Measurements from ENCODE around the gene ZNF462.

The ZNF462 gene

DNA sequence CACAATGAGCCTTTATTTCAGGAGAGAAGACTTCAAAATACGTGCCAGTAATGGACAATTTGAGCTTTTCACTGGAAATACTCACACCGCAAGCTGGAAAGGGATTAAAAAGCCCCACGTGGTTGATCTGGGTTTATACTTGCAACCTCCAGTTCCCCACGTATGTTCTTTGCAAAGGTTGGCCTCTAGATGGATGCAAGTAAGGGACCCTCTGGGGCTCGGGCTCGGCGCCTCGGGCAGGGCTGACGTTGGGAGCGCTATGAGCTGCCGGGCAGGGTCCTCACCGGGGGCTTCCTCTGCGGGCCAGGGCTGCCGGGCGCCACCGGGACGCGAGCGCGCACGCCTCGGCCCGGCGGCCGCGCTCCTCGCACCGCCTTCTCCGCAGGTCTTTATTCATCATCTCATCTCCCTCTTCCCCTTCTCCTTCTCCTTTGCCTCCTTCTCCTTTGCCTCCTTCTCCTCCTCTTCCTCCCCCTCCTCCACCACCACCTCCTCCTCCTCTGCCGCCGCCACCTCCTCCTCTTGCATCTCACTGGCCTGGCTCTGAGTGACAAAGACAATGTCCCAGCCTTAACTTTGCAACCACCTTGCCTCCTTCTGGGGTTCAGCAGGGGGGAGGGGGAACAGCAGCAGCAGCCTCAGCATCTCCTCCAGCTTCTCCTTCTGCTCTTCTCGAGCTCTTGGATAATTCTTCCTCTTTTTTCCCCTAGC lies 701 bp upstream of the ZNF462 start:
- DNase-seq = no peak

DNA sequence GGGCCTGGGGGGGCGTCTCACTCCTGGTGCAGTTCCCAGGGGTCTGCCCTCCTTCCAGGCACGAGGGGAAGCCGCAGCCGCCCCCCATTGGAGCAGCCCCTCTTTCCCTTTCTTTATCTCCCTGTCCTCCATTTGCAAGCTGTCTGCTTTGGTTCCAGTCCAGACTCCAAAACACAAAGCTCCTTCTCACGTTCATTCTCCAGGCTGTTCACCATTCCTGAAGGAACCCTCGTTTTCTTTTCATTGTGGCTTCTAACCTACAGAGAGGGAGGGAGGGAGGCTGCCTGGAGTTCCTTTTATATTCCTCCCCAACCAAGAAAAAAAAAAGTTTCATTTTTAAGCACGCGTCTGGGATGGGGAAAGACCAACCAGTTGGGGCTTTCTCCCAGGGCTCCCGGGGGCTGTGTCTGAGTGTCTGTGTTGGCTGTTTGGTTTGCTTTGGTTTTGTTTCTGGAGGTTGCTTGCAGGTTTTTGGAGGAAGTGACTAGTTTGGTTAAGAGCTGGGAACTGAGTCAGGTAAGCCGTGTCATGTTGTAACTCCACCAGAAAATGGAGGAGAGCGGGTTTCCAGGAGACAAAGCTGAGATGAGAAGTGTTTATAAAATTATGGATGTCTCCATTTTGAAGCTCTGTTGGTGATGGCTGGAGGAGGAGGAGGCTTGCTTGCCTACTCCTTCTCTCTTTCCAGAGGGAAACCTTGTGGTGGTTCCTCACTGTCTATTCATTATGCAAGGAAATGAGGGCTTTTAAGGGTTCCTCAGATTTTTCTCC lies 1.6 kb downstream of the ZNF462 start:
- no peak for DNase-seq

GRCh38 chr9:106866243-106866642 lies 3.3 kb downstream of the ZNF462 start:
- no peak for DNase-seq

GRCh38 chr9:106867286-106867685 lies 4.3 kb downstream of the ZNF462 start:
- no peak for DNase-seq

- DNase-seq = no peak
Measured at GRCh38 chr9:106868087-106868486, 5.1 kb downstream of the ZNF462 start.

DNA sequence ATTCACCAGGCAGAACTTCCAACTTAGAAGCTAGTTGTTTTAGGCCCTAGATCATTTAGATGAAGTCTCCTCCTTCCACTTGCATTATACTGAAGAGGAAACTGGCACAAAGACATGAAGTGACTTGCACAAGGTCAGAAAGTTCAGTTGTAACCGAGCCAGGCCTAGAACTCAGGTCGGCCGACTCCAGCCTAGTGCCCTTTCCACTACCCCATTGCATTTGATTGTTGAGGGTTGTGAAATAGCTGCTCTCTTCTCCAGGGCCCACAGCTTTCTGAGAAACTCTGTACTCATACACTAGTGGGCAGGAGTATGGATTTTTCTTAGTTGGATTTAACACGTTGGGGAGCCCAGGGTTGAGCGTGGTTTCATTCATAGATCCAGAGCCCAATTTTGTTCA lies 5.6 kb downstream of the ZNF462 start:
- no peak for DNase-seq

DNA sequence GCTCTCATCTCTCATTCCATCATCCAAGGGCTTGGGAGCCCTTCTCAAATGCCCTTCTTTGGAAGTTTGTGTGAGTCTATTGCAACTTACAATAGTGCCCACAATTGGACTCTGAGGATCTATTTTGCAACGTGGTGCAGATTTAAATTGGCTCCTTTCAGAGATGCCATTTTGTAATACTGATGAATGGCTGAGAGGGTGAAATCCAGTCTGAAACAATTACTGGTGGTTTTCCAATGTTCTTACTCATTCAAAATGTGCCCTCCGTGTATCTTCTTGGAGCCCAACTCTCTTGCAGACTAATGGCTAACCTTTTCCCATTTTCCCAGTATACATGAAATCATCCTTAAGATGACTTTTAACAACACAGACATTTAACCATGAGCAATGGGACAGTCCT lies 6.1 kb downstream of the ZNF462 start:
- DNase-seq = no peak

DNA sequence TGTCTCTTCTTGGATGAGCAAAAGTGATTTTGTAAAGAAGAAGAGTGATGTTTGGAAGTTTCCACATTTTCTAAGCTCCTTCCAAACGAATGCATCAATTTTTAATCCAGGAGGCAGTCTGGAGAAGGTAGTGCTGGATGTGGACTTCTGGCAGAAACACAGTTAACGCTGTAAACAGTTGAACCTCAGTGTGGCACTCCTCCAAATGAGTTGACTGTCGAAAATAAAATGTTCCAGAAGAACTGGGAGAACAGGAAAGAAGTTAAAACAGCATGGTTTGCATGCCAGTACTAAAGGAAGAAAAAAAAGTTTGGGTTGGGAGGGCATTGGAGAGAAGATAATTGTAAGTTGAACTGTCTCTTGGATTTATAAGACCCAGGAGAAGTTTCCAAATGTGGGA lies 6.5 kb downstream of the ZNF462 start:
- no peak for DNase-seq

- no peak for DNase-seq
Measured at GRCh38 chr9:106872641-106873040, 9.7 kb downstream of the ZNF462 start.

DNA sequence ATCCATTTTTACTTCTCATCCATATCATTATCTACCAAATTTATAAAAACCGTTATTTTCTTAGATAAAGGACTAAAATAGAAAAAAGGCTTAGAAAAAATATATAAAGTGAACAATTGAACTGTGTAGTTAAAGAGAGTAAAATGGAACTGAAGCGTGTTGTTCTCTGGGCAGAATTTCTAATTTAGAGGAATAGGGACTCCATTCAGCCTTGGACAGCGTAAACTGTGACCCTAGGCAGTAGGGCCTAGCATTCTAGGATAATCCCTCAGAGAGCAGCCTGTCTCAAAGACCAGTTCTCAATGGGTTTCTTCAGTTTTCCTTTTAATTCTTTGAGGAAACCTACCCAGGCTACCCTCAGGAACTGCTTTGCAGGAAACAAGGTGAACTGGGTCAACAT lies 11.1 kb downstream of the ZNF462 start:
- no peak for DNase-seq

DNA sequence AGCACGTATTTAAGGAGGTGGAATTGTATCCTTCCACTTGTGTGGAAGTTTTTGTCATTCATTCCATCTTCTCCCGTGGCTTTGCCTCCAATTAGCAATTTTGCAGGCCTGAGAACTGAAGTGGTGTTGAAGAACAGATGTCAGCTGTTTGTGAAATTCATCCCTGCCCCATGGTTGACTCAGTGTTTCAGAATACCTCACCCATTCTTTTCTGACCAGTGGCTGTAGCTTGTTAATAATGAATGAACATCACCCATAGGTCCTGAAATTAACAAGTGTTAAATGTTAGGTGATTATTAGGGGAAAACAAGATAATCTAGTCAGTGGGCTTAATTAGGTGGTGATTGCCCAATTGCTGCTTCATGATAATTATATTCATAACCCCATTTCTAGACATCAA lies 11.7 kb downstream of the ZNF462 start:
- DNase-seq = no peak

DNA sequence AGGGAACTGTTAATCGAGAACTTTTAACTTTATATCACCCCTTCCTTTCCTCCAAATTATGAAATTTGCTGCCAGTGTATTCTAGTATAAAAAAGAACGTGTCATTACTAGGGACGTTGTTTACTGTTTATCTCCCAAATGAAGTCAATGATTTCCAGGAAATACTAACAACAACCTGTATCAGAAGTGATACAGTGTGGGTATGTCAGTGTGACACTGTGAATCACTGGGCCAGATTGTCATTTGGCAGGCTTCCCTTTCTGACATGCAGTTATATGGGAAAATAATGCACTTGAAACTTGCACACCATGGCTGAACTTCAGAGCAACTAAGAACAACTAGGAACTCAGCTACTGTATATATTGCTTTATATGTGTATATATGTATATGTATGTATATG lies 12.6 kb downstream of the ZNF462 start:
- DNase-seq = no peak

GRCh38 chr9:106877345-106877744 lies 14.4 kb downstream of the ZNF462 start:
- DNase-seq = no peak

DNA sequence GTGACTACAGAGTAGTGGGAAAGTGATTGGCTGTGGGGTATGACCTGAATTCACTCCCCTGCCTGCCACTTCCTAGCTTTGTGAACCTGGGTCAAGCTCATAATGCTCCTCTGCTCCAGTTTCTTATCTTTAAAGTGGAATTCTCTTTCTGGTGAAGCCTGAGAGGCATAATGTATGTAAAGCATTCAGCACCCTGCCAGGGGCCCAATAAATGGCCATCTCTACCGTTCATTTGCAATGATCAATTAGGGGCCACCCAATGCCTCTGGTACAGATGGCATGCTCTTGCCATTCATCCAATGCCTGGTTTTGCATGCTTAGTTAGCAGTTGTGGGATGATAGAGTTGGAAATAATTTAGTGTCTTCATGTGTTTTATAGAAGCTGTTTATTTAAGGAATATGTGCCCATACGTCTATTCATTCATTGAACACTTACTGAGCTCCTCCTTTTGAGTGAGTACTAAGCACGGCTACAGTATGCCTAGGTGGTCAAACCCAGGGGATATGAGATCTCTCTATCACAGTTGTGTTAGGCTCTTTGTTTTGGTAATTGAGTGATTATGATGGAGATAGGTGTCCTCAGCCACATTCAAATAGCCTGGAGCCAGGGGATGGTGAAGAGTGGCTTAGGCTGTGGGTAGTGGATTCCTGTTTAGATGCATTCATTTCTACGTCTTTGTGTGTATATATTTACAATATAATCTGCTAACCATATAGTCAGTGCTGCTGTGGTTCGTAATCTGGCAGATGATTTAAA lies 15.3 kb downstream of the ZNF462 start:
- DNase-seq = no peak

GRCh38 chr9:106878934-106879333 lies 16.0 kb downstream of the ZNF462 start:
- no peak for DNase-seq

DNA sequence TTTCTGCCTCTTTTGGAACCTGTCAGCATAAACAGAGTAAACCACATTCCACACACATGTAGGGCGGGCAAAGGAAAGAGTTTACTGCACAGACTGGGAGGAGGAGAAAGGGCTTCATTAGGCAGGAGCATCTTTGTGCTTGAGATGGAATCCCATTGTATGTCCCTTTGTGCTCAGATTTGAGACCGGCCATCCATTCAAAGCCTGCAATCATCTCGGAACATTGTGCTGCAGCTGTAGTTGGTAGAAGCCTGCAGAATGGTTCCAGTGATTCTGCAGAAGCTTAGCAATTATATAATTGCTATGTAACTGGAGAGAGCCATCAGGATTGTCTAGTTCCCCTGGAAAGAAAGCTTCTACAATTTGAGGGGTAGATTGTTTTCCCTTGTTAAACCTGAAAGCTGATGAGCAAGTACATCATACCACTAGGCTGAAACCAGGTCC lies 16.5 kb downstream of the ZNF462 start:
- DNase-seq = no peak

DNA sequence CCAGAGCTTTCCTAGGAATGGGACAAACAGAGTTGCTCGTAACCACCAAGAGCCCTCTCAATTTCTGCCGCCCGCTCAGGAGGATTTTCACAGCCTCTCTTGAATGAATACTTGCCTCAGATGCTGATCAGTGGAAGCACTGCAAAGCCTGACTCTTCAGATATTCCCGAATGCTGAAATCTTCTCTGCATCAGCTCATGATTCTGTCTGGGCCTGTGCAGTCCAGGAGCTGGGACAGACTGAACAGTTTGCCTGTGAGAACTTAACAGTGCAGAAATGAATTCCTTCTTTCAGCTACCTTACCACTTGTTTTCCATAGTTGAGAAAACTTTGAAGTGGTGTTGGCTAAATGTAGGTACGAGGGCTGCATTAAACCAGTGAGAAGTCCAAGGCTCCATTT lies 17.1 kb downstream of the ZNF462 start:
- no peak for DNase-seq

- DNase-seq = no peak
Measured at GRCh38 chr9:106880863-106881262, 17.9 kb downstream of the ZNF462 start.

DNA sequence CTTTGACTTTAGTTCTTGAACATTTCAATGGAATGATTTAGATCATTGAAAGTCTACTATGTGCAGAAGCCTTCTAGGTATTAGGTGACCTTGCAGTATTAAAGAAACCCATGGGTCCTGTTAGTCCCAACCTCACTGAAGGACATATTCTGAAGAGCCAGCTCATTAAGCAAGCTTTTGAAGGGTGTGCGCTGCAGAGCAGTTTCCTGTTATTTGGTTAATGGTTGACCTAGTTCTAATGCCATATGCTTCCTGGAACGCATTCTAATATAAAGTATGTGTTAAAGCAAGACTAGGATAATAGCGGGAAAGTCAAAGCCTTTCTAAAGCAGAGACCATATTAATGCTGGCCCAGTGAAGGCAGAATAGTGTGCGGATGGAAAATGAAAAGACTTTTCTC lies 20.1 kb downstream of the ZNF462 start:
- DNase-seq = no peak

DNA sequence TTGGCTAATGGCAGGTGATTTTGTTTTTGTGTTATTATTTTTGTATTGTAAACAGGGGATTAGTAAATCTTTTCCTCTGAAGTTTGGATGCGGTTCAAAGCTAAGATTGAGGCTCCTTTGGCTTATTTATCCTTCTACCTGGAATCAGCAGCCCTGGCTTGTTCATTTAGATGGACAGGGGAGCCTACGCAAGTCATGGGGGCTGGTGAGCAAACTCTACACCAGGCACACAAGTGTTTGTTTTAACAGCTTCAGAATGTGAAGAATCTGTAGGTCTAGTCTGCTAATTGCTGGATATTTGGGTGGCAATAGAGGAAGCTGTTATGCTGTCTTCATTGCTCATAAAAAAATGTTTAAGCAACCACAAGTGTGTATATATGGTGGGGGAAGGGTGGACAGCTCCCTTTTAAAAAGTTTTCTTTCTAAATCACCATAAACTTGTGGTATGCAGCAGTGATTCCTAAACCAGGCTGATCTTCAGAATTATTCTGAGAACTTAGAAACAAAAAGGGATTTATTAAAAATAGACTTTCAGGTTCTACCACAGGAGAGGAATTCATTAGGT lies 20.7 kb downstream of the ZNF462 start:
- DNase-seq = no peak

DNA sequence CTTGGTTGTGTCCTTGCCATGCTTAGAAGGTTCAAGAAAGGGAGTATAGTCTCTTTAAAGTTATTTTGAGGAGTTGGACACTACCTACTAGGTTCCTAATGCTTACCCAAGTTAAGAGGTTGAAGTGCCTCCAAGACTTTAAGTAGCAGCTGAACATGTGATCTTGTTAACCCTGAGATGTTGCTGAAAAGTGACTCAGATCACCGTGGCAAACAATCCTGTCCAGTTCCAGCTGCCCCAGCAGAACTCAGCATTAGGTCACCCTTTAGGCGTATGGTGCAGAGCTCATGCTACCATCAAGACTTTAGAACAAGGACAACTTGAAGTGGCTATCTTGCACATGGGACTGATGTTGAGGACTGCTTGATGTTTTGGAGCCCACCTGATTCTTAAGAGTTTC lies 22.5 kb downstream of the ZNF462 start:
- DNase-seq = no peak

- DNase-seq = no peak
Measured at GRCh38 chr9:106886111-106887046, 23.4 kb downstream of the ZNF462 start.
